GM21737 (cell line): ENCODE measurements around the gene ATRNL1.
"Not testable (repeated sequence)": the region's sequence is repeated elsewhere in the genome, so short reads cannot be mapped to it uniquely, and the experiment has no call there.

Source experiments
- ATAC-seq: cut with Tn5 transposase; IDR thresholded peaks from one replicate; pipeline ENCODE4 v1.9.1; 2021; ENCODE audit warnings: mild to moderate bottlenecking, moderate library complexity; ENCODE audit not compliant: unreplicated experiment

ATRNL1 gene

GRCh38 chr10:115727129-115727528 lies 634.0 kb downstream of the ATRNL1 start:
- ATAC-seq: no peak

- no peak for ATAC-seq
Measured at GRCh38 chr10:115744089-115744488, 650.9 kb downstream of the ATRNL1 start.

- ATAC-seq: no peak
Measured at GRCh38 chr10:115745943-115746342, 652.8 kb downstream of the ATRNL1 start.

GRCh38 chr10:115747811-115748210 lies 654.6 kb downstream of the ATRNL1 start:
- ATAC-seq: no peak

GRCh38 chr10:115758488-115758887 lies 665.3 kb downstream of the ATRNL1 start:
- ATAC-seq: not testable (repeated sequence)

GRCh38 chr10:115760131-115760530 lies 667.0 kb downstream of the ATRNL1 start:
- no peak for ATAC-seq

- no peak for ATAC-seq
Measured at GRCh38 chr10:115761166-115761565, 668.0 kb downstream of the ATRNL1 start.

- no peak for ATAC-seq
Measured at GRCh38 chr10:115762029-115762428, 668.9 kb downstream of the ATRNL1 start.

GRCh38 chr10:115771755-115772154 lies 678.6 kb downstream of the ATRNL1 start:
- no peak for ATAC-seq

GRCh38 chr10:115772606-115773005 lies 679.4 kb downstream of the ATRNL1 start:
- ATAC-seq: no peak

- no peak for ATAC-seq
Measured at GRCh38 chr10:115773832-115774231, 680.7 kb downstream of the ATRNL1 start.

- no peak for ATAC-seq
Measured at GRCh38 chr10:115774721-115775120, 681.6 kb downstream of the ATRNL1 start.

GRCh38 chr10:115777646-115778045 lies 684.5 kb downstream of the ATRNL1 start:
- no peak for ATAC-seq

- ATAC-seq: no peak
Measured at GRCh38 chr10:115790220-115790619, 697.1 kb downstream of the ATRNL1 start.

- ATAC-seq: no peak
Measured at GRCh38 chr10:115795964-115796363, 702.8 kb downstream of the ATRNL1 start.

- ATAC-seq: no peak
Measured at GRCh38 chr10:115801457-115801856, 708.3 kb downstream of the ATRNL1 start.

- no peak for ATAC-seq
Measured at GRCh38 chr10:115801992-115802391, 708.8 kb downstream of the ATRNL1 start.

GRCh38 chr10:115802911-115803310 lies 709.7 kb downstream of the ATRNL1 start:
- ATAC-seq: no peak

GRCh38 chr10:115814542-115814941 lies 721.4 kb downstream of the ATRNL1 start:
- no peak for ATAC-seq

GRCh38 chr10:115818012-115818411 lies 724.8 kb downstream of the ATRNL1 start:
- ATAC-seq: no peak

- no peak for ATAC-seq
Measured at GRCh38 chr10:115826396-115826795, 733.2 kb downstream of the ATRNL1 start.

- no peak for ATAC-seq
Measured at GRCh38 chr10:115827231-115828009, 734.3 kb downstream of the ATRNL1 start.

- not testable (repeated sequence) for ATAC-seq
Measured at GRCh38 chr10:115828182-115828581, 735.0 kb downstream of the ATRNL1 start.
